GM12873 (cell line): ENCODE results near the gene ZNF385B.

ENCODE experiments used
- TF ChIP-seq, protein P1 (sequence below): IDR thresholded peaks from 2 replicates; pipeline ENCODE4 v1.5.1; 2012; ENCODE audit warnings: low read depth, mild to moderate bottlenecking, moderate library complexity, low read length, control low read depth; ENCODE audit not compliant: insufficient read depth; ENCODE audit errors: missing control alignments

Gene ZNF385B

DNA sequence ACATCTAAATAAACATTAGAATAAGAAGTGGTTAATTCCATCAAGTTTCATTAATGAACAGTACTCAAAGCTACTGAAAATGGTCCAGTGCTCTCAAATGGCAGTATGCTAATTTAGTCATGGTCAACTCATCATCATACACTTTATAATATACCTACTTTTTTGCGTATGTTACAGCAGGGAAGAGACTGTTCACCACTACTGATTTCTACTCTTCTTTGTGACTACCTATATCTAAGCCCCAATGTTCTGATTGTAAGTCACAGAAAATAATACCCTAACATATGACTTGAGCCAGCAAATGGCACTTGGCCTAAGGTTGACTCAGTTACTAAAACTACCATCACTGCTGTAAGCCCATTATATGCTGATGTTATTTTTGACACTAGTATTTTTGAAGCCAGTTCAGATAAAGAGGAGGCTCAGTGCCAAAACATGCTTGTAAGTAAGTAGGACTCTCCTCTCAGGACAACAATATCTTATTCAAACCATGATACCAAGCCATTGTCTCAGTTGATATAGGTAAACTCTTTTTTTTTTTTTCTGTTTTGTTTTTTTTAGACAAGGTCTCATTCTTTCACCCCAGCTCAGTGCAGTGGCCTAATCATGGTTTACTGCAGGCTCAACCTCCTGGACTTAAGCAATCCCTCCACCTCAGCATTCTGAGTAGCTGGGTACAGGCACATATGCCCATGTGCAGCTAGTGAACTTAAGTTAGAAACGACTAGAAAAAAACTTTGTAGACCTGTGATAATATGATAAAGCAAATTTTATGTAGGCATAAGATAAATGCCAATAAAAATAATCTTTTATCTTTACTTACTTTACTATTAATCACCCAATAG, 266.9 kb downstream of the ZNF385B start:
- TF ChIP-seq, protein P1, sequence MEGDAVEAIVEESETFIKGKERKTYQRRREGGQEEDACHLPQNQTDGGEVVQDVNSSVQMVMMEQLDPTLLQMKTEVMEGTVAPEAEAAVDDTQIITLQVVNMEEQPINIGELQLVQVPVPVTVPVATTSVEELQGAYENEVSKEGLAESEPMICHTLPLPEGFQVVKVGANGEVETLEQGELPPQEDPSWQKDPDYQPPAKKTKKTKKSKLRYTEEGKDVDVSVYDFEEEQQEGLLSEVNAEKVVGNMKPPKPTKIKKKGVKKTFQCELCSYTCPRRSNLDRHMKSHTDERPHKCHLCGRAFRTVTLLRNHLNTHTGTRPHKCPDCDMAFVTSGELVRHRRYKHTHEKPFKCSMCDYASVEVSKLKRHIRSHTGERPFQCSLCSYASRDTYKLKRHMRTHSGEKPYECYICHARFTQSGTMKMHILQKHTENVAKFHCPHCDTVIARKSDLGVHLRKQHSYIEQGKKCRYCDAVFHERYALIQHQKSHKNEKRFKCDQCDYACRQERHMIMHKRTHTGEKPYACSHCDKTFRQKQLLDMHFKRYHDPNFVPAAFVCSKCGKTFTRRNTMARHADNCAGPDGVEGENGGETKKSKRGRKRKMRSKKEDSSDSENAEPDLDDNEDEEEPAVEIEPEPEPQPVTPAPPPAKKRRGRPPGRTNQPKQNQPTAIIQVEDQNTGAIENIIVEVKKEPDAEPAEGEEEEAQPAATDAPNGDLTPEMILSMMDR, result no peak

DNA sequence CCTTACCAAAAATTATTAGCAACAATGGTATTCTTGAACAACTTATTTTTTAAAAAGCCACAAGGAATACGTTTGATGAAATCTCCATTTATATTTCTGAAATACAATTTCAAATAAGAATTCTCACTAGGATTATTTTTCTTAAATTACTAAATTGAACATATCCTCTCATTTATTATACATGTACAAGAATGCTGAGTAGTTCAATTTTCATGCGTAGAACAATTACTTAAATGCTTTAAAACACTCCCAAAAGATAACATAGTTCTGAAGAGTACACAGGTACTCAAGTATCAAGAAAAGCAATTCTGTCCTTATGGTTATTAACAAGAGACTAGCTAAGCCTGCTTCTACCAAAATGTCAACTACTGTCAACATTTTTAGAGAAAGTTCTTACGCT, 268.1 kb downstream of the ZNF385B start:
- TF ChIP-seq, protein P1, result no peak

DNA sequence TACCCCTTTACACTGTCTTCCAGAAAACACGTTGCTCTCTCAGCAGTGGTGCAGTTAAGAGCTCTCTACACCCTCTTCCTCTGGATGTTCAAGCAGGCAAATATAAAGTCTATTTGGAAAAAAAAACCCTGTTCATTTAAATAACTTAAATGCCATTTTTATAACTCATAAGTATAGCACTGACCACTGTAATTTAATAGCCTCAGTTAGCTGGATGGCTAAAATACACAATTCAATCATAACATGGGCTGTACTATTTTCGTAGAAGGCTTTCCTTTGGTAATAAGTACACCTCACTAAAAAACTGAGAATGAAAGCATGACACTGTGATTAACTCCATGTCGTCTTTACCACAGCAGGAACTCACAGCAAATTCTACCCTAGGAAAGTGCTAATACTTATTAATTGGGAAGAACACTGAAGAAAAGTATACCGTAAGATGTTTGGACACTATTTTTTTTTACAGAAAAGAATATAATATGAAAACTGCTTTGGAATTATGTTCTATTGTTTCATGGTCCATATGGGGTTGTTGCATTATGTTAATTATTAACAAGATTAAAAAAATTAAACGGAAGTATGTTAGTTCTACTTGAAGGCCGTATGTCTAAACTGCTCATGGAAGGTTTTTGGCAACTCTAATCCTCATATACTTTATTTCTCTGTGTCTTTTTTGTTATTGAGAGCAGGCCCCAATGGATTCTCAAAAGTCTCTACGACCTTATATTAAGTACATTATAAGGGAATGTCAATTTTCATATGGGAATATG, 269.1 kb downstream of the ZNF385B start:
- TF ChIP-seq, protein P1, result no peak

DNA sequence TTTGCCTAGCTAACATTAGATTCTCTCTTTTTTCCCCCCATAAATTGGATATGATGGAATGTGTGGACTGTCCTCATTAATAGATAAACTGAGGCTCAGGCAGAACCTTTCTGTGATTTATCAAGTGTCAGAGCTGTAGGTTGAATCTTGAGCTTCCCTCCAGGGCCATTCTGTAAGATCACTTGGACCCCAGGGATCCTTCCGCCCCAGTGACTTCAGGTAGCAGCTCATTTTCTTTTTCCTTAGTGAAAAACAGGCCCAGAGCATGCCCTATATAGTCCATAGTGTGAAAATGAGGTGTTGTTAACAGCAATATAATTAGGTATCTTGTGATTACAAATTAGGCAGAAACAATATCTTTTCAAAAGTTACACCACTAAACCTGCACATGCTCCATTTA, 269.7 kb downstream of the ZNF385B start:
- TF ChIP-seq, protein P1, result no peak

DNA sequence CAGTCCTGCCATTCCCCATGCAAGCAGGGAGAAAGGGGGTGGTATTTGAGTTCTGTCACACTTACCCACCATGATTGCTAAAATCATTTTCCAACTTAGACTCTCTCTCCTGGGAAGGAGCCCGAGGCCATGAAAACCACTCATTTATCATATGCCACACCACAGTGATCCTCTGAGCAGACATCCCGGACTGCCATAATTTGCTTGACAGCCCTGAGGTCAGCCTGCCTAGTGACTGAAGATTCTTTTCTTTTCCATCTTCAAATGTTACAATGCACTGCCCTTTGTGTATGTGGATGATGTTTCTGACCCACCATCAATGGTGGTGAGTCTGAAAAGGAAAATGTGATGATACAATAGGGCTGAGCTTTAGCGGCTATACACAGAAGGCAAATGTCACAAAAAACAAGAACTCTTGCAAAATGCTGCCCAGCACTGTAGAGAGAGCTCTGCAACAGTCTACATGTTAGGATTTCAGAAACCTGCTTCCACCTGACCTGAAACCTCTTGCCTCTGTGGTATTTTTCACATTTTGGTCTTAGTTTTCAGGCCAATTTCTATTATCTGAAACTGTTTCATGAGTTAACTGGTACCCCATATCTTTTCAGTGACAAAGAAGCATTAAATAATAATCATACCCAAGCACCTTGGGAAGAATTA, 272.8 kb downstream of the ZNF385B start:
- TF ChIP-seq, protein P1, result no peak

DNA sequence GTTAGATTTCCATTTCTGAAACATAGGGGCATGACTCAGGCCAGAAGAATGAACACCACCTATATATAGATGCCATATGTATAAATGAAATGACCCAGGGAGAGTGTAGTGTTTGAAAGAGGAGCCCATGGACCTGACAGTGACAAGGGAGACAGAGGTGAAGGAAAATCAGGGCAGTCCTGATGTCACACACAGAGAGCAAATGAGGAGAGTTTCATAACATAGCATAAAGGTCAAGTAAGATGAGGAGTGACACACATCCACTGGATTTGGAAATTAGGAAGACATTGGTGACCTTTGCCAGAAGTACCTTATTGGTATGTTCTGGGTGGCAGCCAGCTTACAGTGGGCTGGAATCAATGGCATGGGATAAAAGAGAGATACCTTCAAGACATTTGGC, 276.7 kb downstream of the ZNF385B start:
- TF ChIP-seq, protein P1, result no peak

DNA sequence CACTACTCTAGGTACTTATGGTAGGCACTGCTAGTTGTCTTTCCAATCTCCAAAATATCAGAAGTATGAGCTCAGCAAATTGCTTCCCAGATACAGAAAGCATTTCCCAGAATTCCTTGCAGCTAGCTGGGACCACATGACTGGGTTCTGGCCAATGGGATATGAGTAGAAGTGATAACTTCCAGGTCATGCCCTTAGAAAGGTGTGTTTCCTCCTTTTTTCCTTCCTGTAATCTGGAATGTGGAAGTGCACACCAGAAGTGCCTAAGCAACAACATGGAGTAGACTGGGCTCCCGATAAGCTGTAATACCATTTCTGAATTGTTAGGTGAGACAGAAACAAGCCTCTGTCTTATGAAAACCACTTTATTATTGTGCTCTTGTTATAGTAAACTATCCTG, 279.8 kb downstream of the ZNF385B start:
- TF ChIP-seq, protein P1, result no peak
